Loucy (cell line): Measurements from ENCODE around the gene ME3.

ENCODE experiments used
- H2AFZ ChIP-seq: fragments of 200-600 bp; sonication (generic); 2 replicates; pipeline ENCODE4 v1.6.0; 2016; ENCODE audit warnings: antibody characterized with exemption, mild to moderate bottlenecking, low read length, moderate library complexity
- H3F3A ChIP-seq: fragments of 200-600 bp; 2 replicates; pipeline ENCODE4 v1.6.0; 2016; ENCODE audit warnings: antibody characterized with exemption, low read depth, mild to moderate bottlenecking
- H3K27me3 ChIP-seq: fragments of 200-600 bp; sonication (generic); 2 replicates; pipeline ENCODE4 v1.6.1; 2014; ENCODE audit warnings: low read length, mild to moderate bottlenecking; ENCODE audit not compliant: insufficient read depth, poor library complexity, severe bottlenecking
- H3K36me3 ChIP-seq: fragments of 200-600 bp; sonication (generic); 2 replicates; pipeline ENCODE4 v1.6.1; 2016; ENCODE audit warnings: low read length; ENCODE audit not compliant: insufficient read depth
- H3K4me1 ChIP-seq: fragments of 200-600 bp; sonication (generic); 2 replicates; pipeline ENCODE4 v1.5.1; 2014; ENCODE audit warnings: low read length, mild to moderate bottlenecking; ENCODE audit not compliant: insufficient read depth, poor library complexity, severe bottlenecking
- H3K4me2 ChIP-seq: fragments of 200-600 bp; sonication (generic); 2 replicates; pipeline ENCODE4 v1.6.0; 2014; ENCODE audit warnings: antibody characterized with exemption, low read length, low read depth, mild to moderate bottlenecking; ENCODE audit not compliant: poor library complexity, severe bottlenecking
- H3K4me3 ChIP-seq: fragments of 200-600 bp; sonication (generic); 2 replicates; pipeline ENCODE4 v1.5.1; 2014; ENCODE audit warnings: low read length, mild to moderate bottlenecking, mixed read lengths; ENCODE audit not compliant: poor library complexity, severe bottlenecking
- H3K79me2 ChIP-seq: fragments of 200-600 bp; sonication (generic); 2 replicates; pipeline ENCODE4 v1.6.1; 2014; ENCODE audit warnings: low read length; ENCODE audit not compliant: insufficient read depth
- H3K9ac ChIP-seq: fragments of 200-600 bp; sonication (generic); 2 replicates; pipeline ENCODE4 v1.6.0; 2014; ENCODE audit warnings: mild to moderate bottlenecking, low read depth, low read length, moderate library complexity; ENCODE audit not compliant: poor library complexity, severe bottlenecking
- H3K9me2 ChIP-seq: fragments of 200-600 bp; sonication (generic); replicated peaks from 2 replicates; pipeline ENCODE4 v1.6.1; 2016; ENCODE audit warnings: low read depth, low read length, mixed read lengths
- H3K9me3 ChIP-seq: fragments of 200-600 bp; sonication (generic); 2 replicates; pipeline ENCODE4 v1.6.1; 2014; ENCODE audit warnings: mild to moderate bottlenecking, antibody characterized with exemption, low read length, low read depth; ENCODE audit not compliant: insufficient read depth
- H4K20me1 ChIP-seq: fragments of 200-600 bp; sonication (generic); 2 replicates; pipeline ENCODE4 v1.6.0; 2014; ENCODE audit warnings: antibody characterized with exemption, low read length, mild to moderate bottlenecking; ENCODE audit not compliant: insufficient read depth, poor library complexity, severe bottlenecking
- CTCF ChIP-seq: fragments of 200-600 bp; sonication (generic); conservative IDR thresholded peaks from 2 replicates; pipeline ENCODE4 v1.5.1; 2014; ENCODE audit warnings: mild to moderate bottlenecking, antibody characterized with exemption, low read length
- EZH2phosphoT487 ChIP-seq: fragments of 200-600 bp; IDR thresholded peaks from 2 replicates; pipeline ENCODE4 v1.6.1; 2018; ENCODE audit warnings: antibody characterized with exemption, mild to moderate bottlenecking, moderate library complexity, borderline replicate concordance

The ME3 gene

GRCh38 chr11:86606270-86606835 lies 66.1 kb downstream of the ME3 start:
- TF ChIP-seq EZH2phosphoT487, result no peak
- no peak for TF ChIP-seq CTCF
- Histone ChIP-seq H3K4me2 (no peak overlapping the region), H3K9ac (no peak overlapping the region), H3K79me2 (no peaks in the 10 kb centered on the region), H3K9me2 (no peaks in the 10 kb centered on the region), H3K36me3 (no peaks in the 10 kb centered on the region), H3K4me1 (peaks cover 3% of the 10 kb centered on the region), H4K20me1 (no peaks in the 10 kb centered on the region), H3K4me3 (no peak overlapping the region), H2AFZ (no peak overlapping the region), H3K9me3 (no peaks in the 10 kb centered on the region), H3F3A (0 out of 2 replicates have a peak, but pooled peaks cover 2% of the 10 kb centered on the region), H3K27me3 (no peaks in the 10 kb centered on the region)

- Histone ChIP-seq H3K4me1 (peaks cover 18% of the 10 kb centered on the region), H3K27me3 (no peaks in the 10 kb centered on the region), H2AFZ (no peak overlapping the region), H3K4me3 (no peak overlapping the region), H3K79me2 (no peaks in the 10 kb centered on the region), H3K9ac (no peak overlapping the region), H3K36me3 (no peaks in the 10 kb centered on the region), H3K9me3 (no peaks in the 10 kb centered on the region), H4K20me1 (no peaks in the 10 kb centered on the region), H3K4me2 (no peak overlapping the region), H3K9me2 (no peaks in the 10 kb centered on the region), H3F3A (no peaks in the 10 kb centered on the region)
- TF ChIP-seq CTCF (no peak), EZH2phosphoT487 (no peak)
Observed at GRCh38 chr11:86596861-86597586, 75.4 kb downstream of the ME3 start.

GRCh38 chr11:86595955-86596354 lies 76.5 kb downstream of the ME3 start:
- H3K4me1 ChIP-seq, result peaks cover 28% of the 10 kb centered on the region
- no peaks in the 10 kb centered on the region for H4K20me1 ChIP-seq
- H3K9ac ChIP-seq, result no peak overlapping the region
- no peaks in the 10 kb centered on the region for H3K36me3 ChIP-seq
- TF ChIP-seq CTCF (no peak), EZH2phosphoT487 (no peak)
- H2AFZ ChIP-seq, result no peak overlapping the region
- no peak overlapping the region for H3K4me3 ChIP-seq
- no peaks in the 10 kb centered on the region for H3F3A ChIP-seq
- peaks cover 5% of the 10 kb centered on the region; the same call in 1 of the 2 replicates for H3K79me2 ChIP-seq
- H3K27me3 ChIP-seq, result no peaks in the 10 kb centered on the region
- no peak overlapping the region for H3K4me2 ChIP-seq
- no peaks in the 10 kb centered on the region for H3K9me2 ChIP-seq
- H3K9me3 ChIP-seq, result no peaks in the 10 kb centered on the region
